PC-3 (cell line): Measurements from ENCODE around the gene FANCE. TPM values are rescaled to one million over a fixed set of nuclear protein-coding genes. Genes with fewer than 3 reads are reported as not detected.

Experiments used
- ATAC-seq: fragments of 200-7000 bp; cut with Tn5 transposase; 2 replicates; pipeline ENCODE4 v1.9.1; 2020; ENCODE audit warnings: mild to moderate bottlenecking, moderate library complexity
- BruUV-seq: library from RNA; stranded (reverse); fragments of 400-500 nt; replicated peaks from 2 replicates; lab custom pipeline; 2021; lab: Mats Ljungman, UMichigan
- CTCF ChIA-PET: fragments of 300-600 bp; sonication (Branson Sonifier 250); formaldehyde crosslinking; loops from one replicate; lab custom pipeline; 2022; ENCODE audit warnings: antibody characterized with exemption; lab: Charles Lee
- POLR2A ChIA-PET: fragments of 300-600 bp; sonication (Branson Sonifier 250); formaldehyde crosslinking; loops from one replicate; lab custom pipeline; 2022; ENCODE audit warnings: antibody characterized with exemption; ENCODE audit not compliant: unreplicated experiment; lab: Charles Lee
- DNase-seq: peaks from one replicate; pipeline ENCODE4 v3.0.0-alpha.2; 2015
- H2AFZ ChIP-seq: fragments of 300-600 bp; sonication (generic); 2 replicates; pipeline ENCODE4 v1.6.0; 2016; ENCODE audit warnings: antibody characterized with exemption, low read length
- H3F3A ChIP-seq: fragments of 300-600 bp; sonication (generic); one replicate; pipeline ENCODE4 v1.6.0; 2017; ENCODE audit warnings: antibody characterized with exemption, low read length, control low read depth, mild to moderate bottlenecking; ENCODE audit not compliant: unreplicated experiment
- H3K27ac ChIP-seq: fragments of 300-600 bp; sonication (generic); 2 replicates; pipeline ENCODE4 v1.5.1; 2016; ENCODE audit warnings: mild to moderate bottlenecking, low read length
- H3K27me3 ChIP-seq: fragments of 300-600 bp; sonication (generic); 2 replicates; pipeline ENCODE4 v1.6.1; 2016; ENCODE audit warnings: low read length, mixed read lengths
- H3K36me3 ChIP-seq: fragments of 300-600 bp; sonication (generic); 2 replicates; pipeline ENCODE4 v1.6.1; 2016; ENCODE audit warnings: low read depth, mixed run types, low read length, mixed read lengths
- H3K4me1 ChIP-seq: fragments of 300-600 bp; sonication (generic); 2 replicates; pipeline ENCODE4 v1.5.1; 2016; ENCODE audit warnings: low read length; ENCODE audit not compliant: insufficient read depth
- H3K4me2 ChIP-seq: fragments of 300-600 bp; sonication (generic); 2 replicates; pipeline ENCODE4 v1.6.0; 2016; ENCODE audit warnings: low read length
- H3K4me3 ChIP-seq: fragments of 300-600 bp; sonication (generic); 2 replicates; pipeline ENCODE4 v1.5.1; 2016; ENCODE audit warnings: mild to moderate bottlenecking, low read length, mixed read lengths
- H3K79me2 ChIP-seq: fragments of 300-600 bp; sonication (generic); 2 replicates; pipeline ENCODE4 v1.6.1; 2017; ENCODE audit warnings: low read length, mixed read lengths
- H3K9ac ChIP-seq: fragments of 300-600 bp; sonication (generic); 2 replicates; pipeline ENCODE4 v1.6.0; 2016; ENCODE audit warnings: mild to moderate bottlenecking, low read length
- H3K9me2 ChIP-seq: fragments of 300-600 bp; sonication (generic); replicated peaks from 2 replicates; pipeline ENCODE4 v1.6.1; 2016; ENCODE audit warnings: mixed run types, low read length, mixed read lengths
- H3K9me3 ChIP-seq: fragments of 300-600 bp; sonication (generic); 2 replicates; pipeline ENCODE4 v1.6.1; 2016; ENCODE audit warnings: low read length, mixed read lengths
- H4K20me1 ChIP-seq: fragments of 300-600 bp; sonication (generic); 2 replicates; pipeline ENCODE4 v1.6.1; 2016; ENCODE audit warnings: low read length, mixed read lengths
- EZH2 ChIP-seq: fragments of 300-600 bp; sonication (generic); IDR thresholded peaks from one replicate; pipeline ENCODE4 v1.6.1; 2017; ENCODE audit warnings: antibody characterized with exemption, mild to moderate bottlenecking, low read length; ENCODE audit not compliant: unreplicated experiment
- EZH2phosphoT487 ChIP-seq: fragments of 300-600 bp; sonication (generic); IDR thresholded peaks from 2 replicates; pipeline ENCODE4 v1.6.1; 2018; ENCODE audit warnings: mild to moderate bottlenecking, antibody characterized with exemption, low read length, borderline replicate concordance
- intact Hi-C: fragments of 100-400 bp; cut with micrococcal nuclease; formaldehyde crosslinking; loops from 2 replicates; pipeline ENCODE4 v1.9.0; 2023
- total RNA-seq: library from RNA; depleted of rRNA; stranded (reverse); fragments of >200 nt; gene quantifications from 2 replicates; pipeline ENCODE4 v1.2.3, GENCODE V29; 2014
- TF ChIP-seq, protein P1 (sequence below): fragments of 300-600 bp; sonication (generic); conservative IDR thresholded peaks from 2 replicates; pipeline ENCODE4 v1.5.1; 2017; ENCODE audit warnings: antibody characterized with exemption, low read depth, mild to moderate bottlenecking, low read length

Gene FANCE
- total RNA-seq, 1 experiment from 2014 or later = 13.8 TPM

GRCh38 chr6:35481226-35481625 lies 29.1 kb downstream of the FANCE start:
- Histone ChIP-seq H4K20me1 (no peaks in the 10 kb centered on the region), H3K27me3 (no peaks in the 10 kb centered on the region), H3K4me2 (no peak overlapping the region), H3K9ac (no peak overlapping the region), H3K79me2 (no peaks in the 10 kb centered on the region), H3K4me3 (no peak overlapping the region), H2AFZ (no peak overlapping the region), H3K36me3 (no peaks in the 10 kb centered on the region), H3K27ac (no peak overlapping the region), H3K9me3 (no peaks in the 10 kb centered on the region), H3K4me1 (peaks cover 20% of the 10 kb centered on the region), H3K9me2 (no peaks in the 10 kb centered on the region), H3F3A (no peaks in the 10 kb centered on the region)
- TF ChIP-seq EZH2phosphoT487 (no peak), EZH2 (no peak)
- TF ChIP-seq, protein P1, sequence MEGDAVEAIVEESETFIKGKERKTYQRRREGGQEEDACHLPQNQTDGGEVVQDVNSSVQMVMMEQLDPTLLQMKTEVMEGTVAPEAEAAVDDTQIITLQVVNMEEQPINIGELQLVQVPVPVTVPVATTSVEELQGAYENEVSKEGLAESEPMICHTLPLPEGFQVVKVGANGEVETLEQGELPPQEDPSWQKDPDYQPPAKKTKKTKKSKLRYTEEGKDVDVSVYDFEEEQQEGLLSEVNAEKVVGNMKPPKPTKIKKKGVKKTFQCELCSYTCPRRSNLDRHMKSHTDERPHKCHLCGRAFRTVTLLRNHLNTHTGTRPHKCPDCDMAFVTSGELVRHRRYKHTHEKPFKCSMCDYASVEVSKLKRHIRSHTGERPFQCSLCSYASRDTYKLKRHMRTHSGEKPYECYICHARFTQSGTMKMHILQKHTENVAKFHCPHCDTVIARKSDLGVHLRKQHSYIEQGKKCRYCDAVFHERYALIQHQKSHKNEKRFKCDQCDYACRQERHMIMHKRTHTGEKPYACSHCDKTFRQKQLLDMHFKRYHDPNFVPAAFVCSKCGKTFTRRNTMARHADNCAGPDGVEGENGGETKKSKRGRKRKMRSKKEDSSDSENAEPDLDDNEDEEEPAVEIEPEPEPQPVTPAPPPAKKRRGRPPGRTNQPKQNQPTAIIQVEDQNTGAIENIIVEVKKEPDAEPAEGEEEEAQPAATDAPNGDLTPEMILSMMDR = no peak
- intact Hi-C loops = no loop called here
- ChIA-PET CTCF (no interaction called here), POLR2A (interaction anchor here (0.7 kb wide), 1 partner anchor 138 kb away, joined by 3 read pairs; no protein-coding TSS in a partner anchor)
- no peak for ATAC-seq
- BruUV-seq = no TSS peak
- DNase-seq = no peak

GRCh38 chr6:35483062-35483461 lies 30.9 kb downstream of the FANCE start:
- Histone ChIP-seq H3K4me3 (no peak overlapping the region), H3K9ac (no peak overlapping the region), H3K9me2 (no peaks in the 10 kb centered on the region), H3K27ac (no peak overlapping the region), H2AFZ (no peak overlapping the region), H3K4me1 (peaks cover 35% of the 10 kb centered on the region), H3K4me2 (no peak overlapping the region), H3K27me3 (no peaks in the 10 kb centered on the region), H4K20me1 (no peaks in the 10 kb centered on the region), H3K79me2 (peaks cover 6% of the 10 kb centered on the region; the same call in 1 of the 2 replicates), H3F3A (no peaks in the 10 kb centered on the region), H3K36me3 (no peaks in the 10 kb centered on the region), H3K9me3 (no peaks in the 10 kb centered on the region)
- DNase-seq (no peak), ATAC-seq (no peak)
- no TSS peak for BruUV-seq
- ChIA-PET POLR2A (no interaction called here), CTCF (no interaction called here)
- intact Hi-C loops = no loop called here
- TF ChIP-seq EZH2 (no peak), EZH2phosphoT487 (no peak)
- TF ChIP-seq, protein P1 = no peak

DNA sequence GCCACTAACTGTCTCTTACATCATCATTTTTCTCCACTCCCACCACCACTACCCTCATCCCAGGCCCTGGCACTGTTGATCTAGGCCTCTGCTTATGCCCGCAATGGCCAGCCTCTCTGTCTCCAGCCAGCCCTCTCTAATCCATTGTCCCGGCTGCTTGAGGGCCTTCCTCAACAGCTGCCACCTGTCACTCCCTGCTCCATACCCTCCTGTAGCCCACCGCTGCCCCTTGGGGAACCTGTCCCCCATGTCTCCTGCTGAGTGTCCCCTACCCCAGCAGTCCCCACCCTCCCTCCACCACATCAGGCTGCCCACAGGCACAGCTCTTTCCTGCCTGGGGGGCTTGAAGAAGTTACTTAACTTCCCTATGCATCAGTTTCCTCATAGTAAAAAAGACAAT lies 31.4 kb downstream of the FANCE start:
- no peaks in the 10 kb centered on the region for H4K20me1 ChIP-seq
- POLR2A ChIA-PET = no interaction called here

More for the DNA sequence above, 31.4 kb downstream of the FANCE start:
- no peak overlapping the region for H2AFZ ChIP-seq
- no peaks in the 10 kb centered on the region for H3K9me3 ChIP-seq
- no peak for ATAC-seq
- H3K36me3 ChIP-seq = no peaks in the 10 kb centered on the region
- no peaks in the 10 kb centered on the region for H3F3A ChIP-seq
- H3K4me1 ChIP-seq = peaks cover 39% of the 10 kb centered on the region
- TF ChIP-seq EZH2 = no peak
- TF ChIP-seq, protein P1 = no peak
- TF ChIP-seq EZH2phosphoT487 = no peak
- no peaks in the 10 kb centered on the region for H3K9me2 ChIP-seq
- no peak overlapping the region for H3K27ac ChIP-seq
- CTCF ChIA-PET = no interaction called here
- no peaks in the 10 kb centered on the region for H3K27me3 ChIP-seq
- H3K4me3 ChIP-seq = no peak overlapping the region
- intact Hi-C loops = no loop called here
- H3K4me2 ChIP-seq = no peak overlapping the region
- DNase-seq = no peak
- BruUV-seq = no TSS peak
- peaks cover 6% of the 10 kb centered on the region; the same call in 1 of the 2 replicates for H3K79me2 ChIP-seq
- H3K9ac ChIP-seq = no peak overlapping the region
